HG03095 (cell line): ENCODE results near the gene MRO.
"Not testable (repeated sequence)": the region's sequence is repeated elsewhere in the genome, so short reads cannot be mapped to it uniquely, and the experiment has no call there.

Experiments
- ATAC-seq: cut with Tn5 transposase; IDR thresholded peaks from one replicate; pipeline ENCODE4 v1.9.1; 2021; ENCODE audit warnings: moderate library complexity; ENCODE audit not compliant: unreplicated experiment

MRO gene

GRCh38 chr18:50836521-50836957 lies 16.7 kb upstream of the MRO start:
- ATAC-seq, result no peak

- not testable (repeated sequence) for ATAC-seq
Measured at GRCh38 chr18:50833496-50833895, 13.7 kb upstream of the MRO start.

- peak; percentile 68 for ATAC-seq
Measured at GRCh38 chr18:50832754-50833153, 12.9 kb upstream of the MRO start.

- ATAC-seq, result peak; percentile 56
Measured at GRCh38 chr18:50830544-50830943, 10.7 kb upstream of the MRO start.

GRCh38 chr18:50829644-50830043 lies 9.8 kb upstream of the MRO start:
- ATAC-seq, result no peak

GRCh38 chr18:50826027-50826426 lies 6.2 kb upstream of the MRO start:
- ATAC-seq, result no peak

GRCh38 chr18:50825621-50826020 lies 5.8 kb upstream of the MRO start:
- ATAC-seq, result no peak

GRCh38 chr18:50822756-50823155 lies 2.9 kb upstream of the MRO start:
- ATAC-seq, result no peak

- no peak for ATAC-seq
Measured at GRCh38 chr18:50820901-50821520, 1.2 kb upstream of the MRO start.

GRCh38 chr18:50819027-50819727 lies 639 bp downstream of the MRO start:
- ATAC-seq, result no peak

- peak; percentile 57 for ATAC-seq
Measured at GRCh38 chr18:50816419-50817166, 3.2 kb downstream of the MRO start.

- ATAC-seq, result no peak
Measured at GRCh38 chr18:50814395-50814794, 5.4 kb downstream of the MRO start.

- ATAC-seq, result no peak
Measured at GRCh38 chr18:50813353-50813752, 6.5 kb downstream of the MRO start.

GRCh38 chr18:50812834-50813233 lies 7.0 kb downstream of the MRO start:
- ATAC-seq, result no peak

- ATAC-seq, result no peak
Measured at GRCh38 chr18:50807176-50807575, 12.6 kb downstream of the MRO start.

- ATAC-seq, result no peak
Measured at GRCh38 chr18:50806208-50806616, 13.6 kb downstream of the MRO start.

GRCh38 chr18:50805732-50806131 lies 14.1 kb downstream of the MRO start:
- ATAC-seq, result no peak

GRCh38 chr18:50803592-50803991 lies 16.2 kb downstream of the MRO start:
- ATAC-seq, result no peak

- ATAC-seq, result no peak
Measured at GRCh38 chr18:50802141-50802540, 17.7 kb downstream of the MRO start.

- no peak for ATAC-seq
Measured at GRCh38 chr18:50797142-50797541, 22.7 kb downstream of the MRO start.

GRCh38 chr18:50796495-50796894 lies 23.3 kb downstream of the MRO start:
- ATAC-seq, result no peak
